DMS114 treated with DMSO at 0.1 percent for 48 hours (cell line): ENCODE results near the gene AGRN.
A peak's percentile ranks its signal among the peaks of the same experiment; 100 is the strongest.
"Not testable (repeated sequence)": the region's sequence is repeated elsewhere in the genome, so short reads cannot be mapped to it uniquely, and the experiment has no call there.

Experiments used
- DNase-seq: peaks from one replicate; lab custom pipeline; 2025; ENCODE audit not compliant: unreplicated experiment; lab: John Stamatoyannopoulos, UW

Gene AGRN

DNA sequence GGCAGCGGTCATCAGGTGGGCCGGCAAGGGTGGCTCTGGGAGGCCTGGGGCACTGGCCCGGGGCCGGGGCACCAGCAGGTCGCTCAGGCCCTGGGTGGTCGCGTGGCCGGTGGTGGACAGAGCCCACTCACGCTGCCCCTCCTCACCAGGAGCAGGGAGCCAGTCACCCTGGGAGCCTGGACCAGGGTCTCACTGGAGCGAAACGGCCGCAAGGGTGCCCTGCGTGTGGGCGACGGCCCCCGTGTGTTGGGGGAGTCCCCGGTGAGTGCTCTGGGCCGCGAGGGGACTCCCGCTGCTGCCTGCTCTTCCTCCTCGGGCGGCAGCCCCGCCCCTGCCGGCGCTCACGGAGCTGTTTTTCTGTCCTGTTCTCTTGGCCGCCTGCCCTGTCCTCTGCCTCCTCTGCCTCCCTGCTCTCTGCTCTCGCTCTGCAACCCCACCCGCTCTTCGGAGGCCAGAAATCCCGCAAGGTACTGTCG lies 30.7 kb downstream of the AGRN start:
- no peak for DNase-seq

DNA sequence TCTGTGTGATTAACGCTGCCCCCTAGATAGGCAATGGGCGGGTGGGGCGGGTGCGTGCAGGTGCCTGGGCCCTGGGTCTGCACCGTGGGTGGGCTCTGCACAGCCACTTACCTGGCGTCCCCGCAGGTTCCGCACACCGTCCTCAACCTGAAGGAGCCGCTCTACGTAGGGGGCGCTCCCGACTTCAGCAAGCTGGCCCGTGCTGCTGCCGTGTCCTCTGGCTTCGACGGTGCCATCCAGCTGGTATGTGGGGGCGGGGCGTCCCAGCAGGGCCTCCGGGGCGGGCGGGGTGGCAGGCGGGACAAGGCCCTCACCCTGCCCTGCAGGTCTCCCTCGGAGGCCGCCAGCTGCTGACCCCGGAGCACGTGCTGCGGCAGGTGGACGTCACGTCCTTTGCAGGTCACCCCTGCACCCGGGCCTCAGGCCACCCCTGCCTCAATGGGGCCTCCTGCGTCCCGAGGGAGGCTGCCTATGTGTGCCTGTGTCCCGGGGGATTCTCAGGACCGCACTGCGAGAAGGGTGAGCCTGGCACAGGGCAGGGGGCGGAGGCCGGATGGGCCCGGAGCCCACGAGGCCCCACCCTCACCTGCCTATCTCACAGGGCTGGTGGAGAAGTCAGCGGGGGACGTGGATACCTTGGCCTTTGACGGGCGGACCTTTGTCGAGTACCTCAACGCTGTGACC lies 31.3 kb downstream of the AGRN start:
- no peak for DNase-seq

GRCh38 chr1:1052003-1052840 lies 32.3 kb downstream of the AGRN start:
- DNase-seq, result no peak

GRCh38 chr1:1053022-1053421 lies 33.1 kb downstream of the AGRN start:
- DNase-seq, result no peak

DNA sequence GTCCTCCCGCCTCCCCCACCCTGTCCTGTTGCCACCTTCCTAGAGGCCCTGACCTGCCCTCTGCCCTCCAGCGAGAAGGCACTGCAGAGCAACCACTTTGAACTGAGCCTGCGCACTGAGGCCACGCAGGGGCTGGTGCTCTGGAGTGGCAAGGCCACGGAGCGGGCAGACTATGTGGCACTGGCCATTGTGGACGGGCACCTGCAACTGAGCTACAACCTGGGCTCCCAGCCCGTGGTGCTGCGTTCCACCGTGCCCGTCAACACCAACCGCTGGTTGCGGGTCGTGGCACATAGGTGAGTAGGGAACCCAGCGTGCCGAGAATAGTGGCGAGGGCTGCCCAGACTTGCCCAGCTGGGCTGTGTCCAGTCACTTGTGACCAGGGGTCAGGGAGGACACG lies 33.8 kb downstream of the AGRN start:
- no peak for DNase-seq

- no peak for DNase-seq
Measured at GRCh38 chr1:1054099-1054700, 34.3 kb downstream of the AGRN start.

DNA sequence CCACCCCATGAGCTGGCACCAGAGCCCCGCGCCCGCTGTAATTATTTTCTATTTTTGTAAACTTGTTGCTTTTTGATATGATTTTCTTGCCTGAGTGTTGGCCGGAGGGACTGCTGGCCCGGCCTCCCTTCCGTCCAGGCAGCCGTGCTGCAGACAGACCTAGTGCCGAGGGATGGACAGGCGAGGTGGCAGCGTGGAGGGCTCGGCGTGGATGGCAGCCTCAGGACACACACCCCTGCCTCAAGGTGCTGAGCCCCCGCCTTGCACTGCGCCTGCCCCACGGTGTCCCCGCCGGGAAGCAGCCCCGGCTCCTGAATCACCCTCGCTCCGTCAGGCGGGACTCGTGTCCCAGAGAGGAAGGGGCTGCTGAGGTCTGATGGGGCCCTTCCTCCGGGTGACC lies 35.1 kb downstream of the AGRN start:
- no peak for DNase-seq

DNA sequence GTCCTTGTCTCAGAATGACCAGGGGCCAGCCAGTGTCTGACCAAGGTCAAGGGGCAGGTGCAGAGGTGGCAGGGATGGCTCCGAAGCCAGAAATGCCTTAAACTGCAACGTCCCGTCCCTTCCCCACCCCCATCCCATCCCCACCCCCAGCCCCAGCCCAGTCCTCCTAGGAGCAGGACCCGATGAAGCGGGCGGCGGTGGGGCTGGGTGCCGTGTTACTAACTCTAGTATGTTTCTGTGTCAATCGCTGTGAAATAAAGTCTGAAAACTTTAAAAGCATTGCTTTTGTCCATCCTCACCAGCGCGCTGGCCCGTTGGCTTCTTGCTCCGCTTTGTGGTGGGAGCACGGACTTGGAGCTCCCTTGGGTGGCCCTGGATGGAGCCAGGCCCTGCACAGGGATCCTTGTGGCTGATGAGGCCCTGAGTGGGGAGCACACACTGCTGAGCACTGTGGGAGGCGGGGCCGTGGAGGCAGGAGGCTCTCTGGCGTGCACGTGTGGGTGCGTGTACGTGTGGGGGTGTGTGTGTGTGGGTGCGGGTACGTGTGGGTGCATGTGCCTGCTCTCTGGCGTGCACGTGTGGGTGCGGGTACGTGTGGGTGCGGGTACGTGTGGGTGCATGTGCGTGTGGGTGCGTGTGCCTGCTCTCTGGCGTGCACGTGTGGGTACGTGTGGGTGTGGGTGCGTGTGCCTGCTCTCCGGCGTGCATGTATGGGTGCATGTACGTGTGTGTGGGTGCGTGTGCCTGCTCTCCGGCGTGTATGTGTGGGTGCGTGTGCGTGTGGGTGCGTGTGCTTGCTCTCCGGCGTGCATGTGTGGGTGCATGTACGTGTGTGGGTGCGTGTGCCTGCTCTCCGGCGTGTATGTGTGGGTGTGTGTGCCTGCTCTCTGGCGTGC lies 36.2 kb downstream of the AGRN start:
- no peak for DNase-seq

DNA sequence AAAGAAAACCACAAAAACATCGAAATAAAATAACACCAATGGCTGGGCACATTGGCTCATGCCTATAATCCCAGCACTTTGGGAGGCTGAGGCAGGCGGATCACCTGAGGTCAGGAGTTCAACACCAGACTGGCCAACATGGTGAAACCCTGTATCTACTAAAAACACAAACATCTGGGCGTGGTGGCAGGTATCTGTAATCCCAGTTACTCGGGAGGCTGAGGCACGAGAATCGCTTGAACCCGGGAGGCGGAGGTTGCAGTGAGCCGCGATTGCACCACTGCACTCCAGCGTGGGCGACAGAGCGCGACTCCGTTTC lies 37.8 kb downstream of the AGRN start:
- DNase-seq, result not testable (repeated sequence)

DNA sequence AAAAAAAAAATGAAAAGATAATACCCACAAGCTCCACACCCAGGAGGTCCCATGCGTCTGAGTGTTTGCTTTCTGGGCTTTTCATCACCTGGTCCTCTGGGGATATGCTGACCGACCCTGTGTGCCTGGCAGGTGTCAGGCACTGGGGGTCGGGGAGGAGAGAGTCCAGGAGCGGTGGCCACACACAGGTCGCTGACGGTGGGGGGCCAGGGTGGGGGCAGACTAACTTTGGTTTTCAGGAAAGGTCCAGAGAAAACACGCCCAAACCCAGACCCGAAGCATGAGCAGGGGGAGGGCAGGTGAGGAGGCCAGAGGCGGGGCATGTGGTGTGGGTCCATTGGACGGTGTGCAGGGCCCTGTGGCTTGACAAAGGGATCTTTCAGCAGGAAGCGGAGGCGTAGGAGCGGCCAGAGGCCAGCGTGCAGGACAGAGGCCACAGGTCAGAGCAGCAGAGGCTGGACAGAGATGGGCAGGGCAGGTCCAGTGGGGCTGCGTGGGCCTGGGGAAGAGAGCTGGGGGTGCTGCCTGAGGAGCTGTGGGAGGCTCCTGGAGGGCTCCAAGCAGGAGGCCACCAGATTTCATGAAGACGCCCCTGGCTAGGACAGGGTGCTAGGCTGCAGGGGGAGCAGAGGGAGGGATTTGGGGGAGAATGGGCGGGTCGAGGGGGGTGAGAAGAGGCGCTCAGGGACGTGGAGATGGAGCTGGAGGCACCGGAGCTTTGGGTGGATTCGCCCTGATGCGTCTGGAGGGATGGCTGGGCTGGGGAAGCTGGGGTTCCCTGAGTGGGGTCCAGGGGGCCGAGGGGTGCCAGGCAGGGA lies 38.4 kb downstream of the AGRN start:
- DNase-seq, result no peak

DNA sequence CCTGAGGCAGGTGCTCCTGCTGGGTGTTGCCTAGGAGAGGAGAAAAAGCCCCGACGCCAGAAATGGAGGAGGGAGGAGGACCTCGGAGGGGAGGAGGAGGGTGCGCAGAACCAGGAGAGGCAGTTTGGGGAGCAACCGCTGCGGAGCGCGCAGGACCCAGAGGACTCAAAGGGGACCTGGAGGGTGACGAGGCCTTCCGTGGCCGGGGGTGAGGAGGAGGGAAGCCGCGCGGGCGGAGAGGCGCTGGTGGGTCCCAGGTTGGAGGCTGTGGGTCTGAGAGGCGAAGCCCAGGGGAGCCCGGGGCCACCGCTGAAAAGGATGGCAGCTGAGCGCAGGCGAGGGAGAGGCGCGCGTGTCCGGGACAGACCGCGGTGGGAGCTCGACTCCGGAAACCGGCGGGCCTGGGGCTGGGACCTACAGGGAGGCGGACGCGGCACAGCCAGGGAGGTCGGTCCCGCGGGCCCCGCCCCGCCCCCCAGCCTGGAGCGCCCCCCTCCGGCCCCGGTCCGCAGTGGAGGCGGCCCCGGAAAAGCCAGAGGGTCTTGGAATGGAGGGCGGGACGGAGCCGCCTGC lies 39.1 kb downstream of the AGRN start:
- no peak for DNase-seq

GRCh38 chr1:1059494-1060280 lies 39.8 kb downstream of the AGRN start:
- DNase-seq, result peak; percentile 37

DNA sequence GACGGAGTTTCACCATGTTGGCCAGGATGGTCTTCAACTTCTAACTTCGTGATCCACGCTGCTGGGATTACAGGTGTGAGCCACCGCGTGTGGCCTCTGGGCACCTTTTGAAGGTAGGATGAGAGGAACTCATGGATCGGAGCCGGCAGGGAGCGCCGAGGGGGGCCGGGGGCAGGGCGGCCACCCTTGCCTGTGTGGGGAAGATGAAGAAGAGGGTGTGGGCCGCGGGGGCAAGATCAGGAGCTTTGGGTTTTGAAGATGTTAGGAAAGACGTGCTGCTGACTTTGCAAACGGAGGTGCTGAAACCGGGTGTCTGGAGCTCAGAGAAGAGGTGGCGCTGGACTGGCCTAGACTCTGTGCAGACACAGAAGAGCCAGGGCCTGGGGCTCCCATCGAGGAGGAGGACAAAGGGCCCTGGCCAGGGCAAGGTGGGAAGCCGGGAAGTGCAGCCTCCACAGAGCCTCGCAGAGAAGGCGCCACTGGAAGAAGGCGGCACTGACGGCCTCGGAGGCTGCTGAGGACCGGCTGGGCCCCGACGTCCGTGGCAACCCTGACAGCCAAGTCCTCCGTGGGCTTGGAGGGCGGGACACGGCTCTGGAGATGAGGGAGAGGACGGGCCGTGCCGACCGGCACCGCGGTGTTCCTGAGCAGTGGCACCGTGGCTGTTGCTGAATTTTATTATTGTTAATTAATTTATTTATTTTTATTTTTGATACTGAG lies 40.5 kb downstream of the AGRN start:
- DNase-seq, result no peak

- no peak for DNase-seq
Measured at GRCh38 chr1:1061682-1062345, 41.9 kb downstream of the AGRN start.

GRCh38 chr1:1062348-1063163 lies 42.6 kb downstream of the AGRN start:
- DNase-seq, result no peak

DNA sequence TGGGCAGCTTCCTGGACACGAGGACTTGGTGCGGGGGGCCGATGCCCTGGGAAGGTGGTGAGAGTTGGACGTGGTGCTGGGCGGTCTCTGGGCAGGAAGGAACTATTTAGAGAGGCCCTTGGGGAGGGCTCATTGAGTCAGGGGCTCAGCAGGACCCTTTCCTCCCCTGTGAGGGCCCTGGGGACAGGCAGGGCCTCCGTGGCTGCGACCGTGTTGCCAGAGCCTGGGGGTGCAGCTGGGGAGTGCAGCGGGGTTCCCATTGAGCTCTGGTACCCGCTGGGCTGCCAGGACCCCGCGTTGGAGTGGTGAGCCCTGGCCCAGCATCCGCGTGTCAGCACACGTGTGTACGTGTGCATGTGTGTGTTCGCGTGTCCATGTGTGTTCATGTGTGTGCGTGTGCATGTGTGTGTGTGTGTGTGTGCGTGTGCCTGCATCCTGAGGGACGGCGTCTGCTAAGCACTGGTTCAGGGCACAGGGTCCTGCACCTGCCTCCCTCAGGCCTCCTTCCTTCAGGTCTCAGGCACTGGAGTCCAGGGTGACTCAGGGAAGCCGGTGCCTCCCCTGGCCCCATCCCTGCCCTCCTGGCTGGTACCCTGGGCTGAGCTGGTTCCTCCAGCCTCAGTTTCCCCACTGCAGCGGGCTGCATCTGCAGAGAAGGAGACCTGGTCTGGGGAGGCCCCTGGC lies 43.5 kb downstream of the AGRN start:
- DNase-seq, result no peak
